MV-4-11 (cell line): ENCODE results near the gene ATRX.
"Not testable (repeated sequence)": the region's sequence is repeated elsewhere in the genome, so short reads cannot be mapped to it uniquely, and the experiment has no call there.

Experiments
- DNase-seq: peaks from one replicate; lab custom pipeline; 2025; lab: John Stamatoyannopoulos, UW

ATRX gene

GRCh38 chrX:77731821-77732419 is 54.1 kb downstream of the ATRX start:
- no peak for DNase-seq

- DNase-seq = not testable (repeated sequence)
These were observed 59.9 kb downstream of the ATRX start for GRCh38 chrX:77726095-77726494.

GRCh38 chrX:77723681-77724080 is 62.3 kb downstream of the ATRX start:
- DNase-seq = no peak

DNA sequence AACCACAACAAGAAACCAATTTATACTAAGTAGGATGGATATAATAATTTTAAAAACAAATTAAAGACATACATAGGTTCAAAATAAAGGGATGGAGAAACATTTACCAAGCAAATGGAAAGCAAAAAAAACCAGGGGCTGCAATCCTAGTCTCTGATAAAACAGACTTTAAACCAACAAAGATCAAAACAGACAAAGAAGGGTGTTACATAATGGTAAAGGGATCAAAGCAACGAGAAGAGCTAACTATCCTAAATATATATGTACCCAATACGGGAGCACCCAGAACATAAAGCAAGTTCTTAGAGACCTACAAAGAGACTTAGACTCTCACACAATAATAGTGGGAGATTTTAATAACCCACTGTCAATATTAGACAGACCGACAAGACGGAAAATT is 66.6 kb downstream of the ATRX start:
- DNase-seq = no peak

DNA sequence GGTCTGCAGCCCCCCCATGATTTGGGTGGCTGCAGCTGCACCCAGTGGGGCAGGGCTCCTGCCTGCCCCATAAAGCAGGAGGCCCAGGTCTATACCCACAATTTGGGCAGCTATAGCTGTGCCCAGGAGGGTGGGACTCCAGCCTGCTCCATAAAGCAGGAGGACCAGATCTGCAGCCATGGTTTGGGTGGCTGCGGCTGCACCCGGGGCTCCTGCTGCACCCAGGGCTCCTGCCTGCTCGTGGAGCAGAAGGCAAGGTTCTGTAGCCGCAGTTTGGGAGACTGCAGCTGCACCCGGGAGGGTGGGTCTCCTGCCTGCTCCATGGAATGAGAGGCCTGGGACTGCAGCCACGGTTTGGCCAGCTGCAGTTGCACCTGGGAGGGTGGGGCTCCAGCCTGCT is 81.1 kb downstream of the ATRX start:
- no peak for DNase-seq

GRCh38 chrX:77698242-77698641 is 87.8 kb downstream of the ATRX start:
- no peak for DNase-seq

GRCh38 chrX:77694491-77694890 is 91.5 kb downstream of the ATRX start:
- DNase-seq = no peak

DNA sequence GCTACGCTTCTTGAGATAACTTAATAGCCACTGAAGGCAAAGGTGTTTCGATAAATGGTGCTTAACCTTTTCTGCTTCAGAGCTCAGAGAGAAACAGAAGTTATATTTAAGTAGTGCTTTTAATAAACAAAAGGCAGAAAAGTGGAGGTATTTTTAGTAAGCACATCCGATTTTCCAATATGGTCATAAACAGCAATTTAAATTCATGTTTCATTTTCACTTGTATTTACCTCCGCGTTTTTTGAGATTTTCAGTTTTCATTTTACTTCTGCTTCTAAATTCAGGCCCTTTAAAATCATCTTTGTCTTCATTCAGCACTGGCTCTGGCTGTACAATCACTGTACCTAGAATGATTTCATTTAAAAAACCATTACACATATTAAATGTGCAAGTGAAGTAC is 92.4 kb downstream of the ATRX start:
- no peak for DNase-seq

DNA sequence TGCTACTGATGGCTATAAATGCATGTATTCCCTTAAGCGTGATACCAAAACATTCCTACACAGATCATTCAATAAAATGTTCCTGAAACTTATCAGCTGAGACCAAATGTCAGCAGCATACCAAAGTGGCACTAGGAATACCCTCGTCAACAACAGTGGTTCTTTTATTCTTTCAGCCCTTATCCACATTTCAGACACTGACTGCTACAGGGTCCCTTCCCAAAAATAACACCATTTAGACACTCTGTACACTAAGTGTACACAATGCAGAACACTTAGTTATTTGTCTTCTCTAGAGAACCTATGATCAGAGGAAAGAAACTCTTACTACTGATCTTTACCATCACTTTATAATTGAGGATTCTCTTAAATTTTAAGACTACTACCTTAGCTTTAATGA is 94.1 kb downstream of the ATRX start:
- no peak for DNase-seq

- DNase-seq = no peak
These were observed 96.6 kb downstream of the ATRX start for GRCh38 chrX:77689376-77689775.

DNA sequence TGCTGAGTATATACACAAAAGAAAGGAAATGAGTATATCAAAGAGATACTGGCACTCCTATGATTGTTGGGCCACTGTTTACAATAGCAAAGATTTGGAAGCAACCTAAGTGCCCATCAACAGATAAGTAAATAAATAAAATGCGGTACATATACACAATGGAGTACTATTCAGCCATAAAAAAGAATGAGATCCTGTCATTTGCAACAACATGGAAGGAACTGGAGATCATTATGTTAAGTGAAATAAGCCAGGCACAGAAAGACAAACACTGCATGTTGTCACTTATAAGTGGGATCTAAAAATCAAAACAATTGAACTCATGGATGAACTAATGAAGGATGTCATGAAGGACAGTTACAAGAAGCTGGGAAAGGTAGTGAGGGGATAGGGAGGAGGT is 100.3 kb downstream of the ATRX start:
- DNase-seq = not testable (repeated sequence)

- DNase-seq = no peak
These were observed 106.9 kb downstream of the ATRX start for GRCh38 chrX:77679144-77679543.

- DNase-seq = no peak
These were observed 110.0 kb downstream of the ATRX start for GRCh38 chrX:77675986-77676385.

GRCh38 chrX:77668391-77669237 is 117.4 kb downstream of the ATRX start:
- peak; percentile 70 for DNase-seq

GRCh38 chrX:77658886-77659285 is 127.1 kb downstream of the ATRX start:
- DNase-seq = no peak

- no peak for DNase-seq
These were observed 133.9 kb downstream of the ATRX start for GRCh38 chrX:77652095-77652494.

GRCh38 chrX:77640702-77641101 is 145.3 kb downstream of the ATRX start:
- DNase-seq = no peak

GRCh38 chrX:77639820-77640219 is 146.2 kb downstream of the ATRX start:
- DNase-seq = no peak

GRCh38 chrX:77638397-77638796 is 147.6 kb downstream of the ATRX start:
- DNase-seq = no peak

DNA sequence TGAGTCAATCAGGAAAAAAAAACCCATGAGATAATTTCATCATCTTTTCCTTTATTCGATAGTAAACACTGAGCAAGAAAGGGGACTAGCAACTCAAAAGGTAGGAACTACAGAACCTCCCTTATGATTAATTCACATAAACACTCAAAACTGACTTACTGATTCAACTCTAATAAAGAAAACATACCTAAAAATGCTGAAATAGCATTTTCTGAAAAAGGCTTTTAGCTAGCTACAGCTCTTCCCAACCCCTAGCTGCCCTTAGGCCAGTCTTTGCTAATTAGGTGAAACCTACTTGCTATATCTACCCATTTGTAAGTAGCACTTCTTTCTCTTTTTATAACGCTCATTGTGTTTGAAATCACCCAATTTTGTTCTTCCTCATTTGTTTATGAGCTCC is 150.6 kb downstream of the ATRX start:
- DNase-seq = no peak

GRCh38 chrX:77628294-77629025 is 157.6 kb downstream of the ATRX start:
- DNase-seq = no peak

GRCh38 chrX:77622672-77623071 is 163.3 kb downstream of the ATRX start:
- no peak for DNase-seq

DNA sequence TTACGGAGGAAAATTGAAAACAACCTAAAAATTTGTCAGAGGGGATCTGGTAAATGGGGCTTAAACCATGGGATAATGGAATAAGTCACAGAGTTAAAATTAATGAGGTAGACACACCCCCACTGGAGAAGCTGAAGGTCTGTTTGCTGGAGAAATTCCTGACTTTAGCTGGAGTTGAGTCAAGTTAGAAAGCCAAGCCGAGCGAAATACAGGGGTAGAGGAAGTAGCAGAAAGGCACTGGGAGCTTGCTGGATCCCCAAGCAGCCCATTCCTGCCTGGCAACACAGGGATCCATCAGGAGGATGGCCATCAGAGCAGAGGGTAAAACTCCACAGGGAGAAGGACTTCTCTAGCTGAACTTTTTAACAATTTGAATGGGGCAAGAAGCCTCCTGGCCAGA is 163.8 kb downstream of the ATRX start:
- no peak for DNase-seq
